HG03135 (cell line): Measurements from ENCODE around the gene SIRPA.

ENCODE experiments used
- ATAC-seq: cut with Tn5 transposase; IDR thresholded peaks from one replicate; pipeline ENCODE4 v1.9.1; 2021; ENCODE audit warnings: mild to moderate bottlenecking, moderate library complexity; ENCODE audit not compliant: unreplicated experiment

SIRPA gene

DNA sequence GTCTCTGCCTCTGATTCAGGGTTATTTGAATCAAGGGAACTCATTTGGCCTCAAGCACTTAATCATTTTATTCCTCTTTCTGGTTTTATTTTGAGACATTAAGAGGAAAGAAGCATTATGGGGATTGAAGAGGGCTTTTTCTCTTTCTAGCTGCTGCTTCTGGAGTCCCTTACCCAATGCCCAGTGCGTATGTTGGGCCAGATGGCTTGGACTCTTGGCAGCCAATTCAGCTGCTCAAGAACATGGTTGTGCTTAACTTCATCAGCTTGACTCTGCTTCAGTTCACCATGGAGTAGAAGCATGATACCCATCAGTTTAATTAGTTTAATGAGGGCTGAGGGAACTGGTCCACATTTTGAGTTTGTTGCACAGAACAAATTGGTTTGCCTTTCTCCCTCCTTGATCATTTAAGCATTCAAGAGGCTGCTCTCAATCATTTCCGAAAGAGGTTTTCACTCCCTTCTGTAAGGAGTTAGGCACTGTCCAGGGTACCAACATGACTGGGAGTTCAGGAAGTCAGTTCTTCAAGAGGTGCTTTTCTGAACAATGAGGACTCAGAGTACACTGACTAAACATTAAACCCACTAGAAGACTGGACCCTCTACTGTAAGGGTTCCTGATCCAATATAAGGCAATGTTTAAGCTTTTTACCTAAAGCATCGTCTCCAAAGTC is 84.0 kb downstream of the SIRPA start:
- no peak for ATAC-seq

- no peak for ATAC-seq
Measured at GRCh38 chr20:1982686-1983085, 87.5 kb downstream of the SIRPA start.

GRCh38 chr20:1983301-1983700 is 88.1 kb downstream of the SIRPA start:
- ATAC-seq = no peak

DNA sequence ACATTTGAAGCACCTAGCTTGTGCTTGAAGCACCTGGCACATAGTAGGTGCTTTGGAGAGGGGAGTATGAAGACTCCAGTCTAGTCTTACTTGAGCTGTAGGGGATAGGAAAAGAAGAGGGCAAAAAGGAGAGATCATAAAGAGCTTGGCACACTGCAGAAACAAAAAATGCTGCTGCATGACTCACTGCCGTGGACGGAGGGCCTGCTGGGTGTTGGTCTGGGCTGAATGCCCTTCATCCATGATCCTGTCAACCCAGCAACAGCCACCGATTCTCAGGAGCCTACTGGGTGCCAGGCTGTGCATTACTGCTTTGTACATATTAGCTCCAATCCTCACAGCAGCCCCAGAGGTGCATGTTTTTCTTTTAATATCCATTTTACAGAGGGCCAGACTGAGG is 92.6 kb downstream of the SIRPA start:
- ATAC-seq = no peak
